H1 (cell line): ENCODE measurements around the gene SHROOM3. TPM values are rescaled to one million over a fixed set of nuclear protein-coding genes. Genes with fewer than 3 reads are reported as not detected.

ENCODE experiments used
- CTCF ChIA-PET: fragments of 300-600 bp; sonication (Branson Sonifier 250); formaldehyde crosslinking; loops from one replicate; lab custom pipeline; 2021; ENCODE audit not compliant: partially characterized antibody; lab: Charles Lee
- POLR2A ChIA-PET: fragments of 300-600 bp; sonication (Branson Sonifier 250); formaldehyde crosslinking; loops from one replicate; lab custom pipeline; 2021; ENCODE audit warnings: inconsistent platforms; ENCODE audit not compliant: partially characterized antibody; lab: Charles Lee
- DNase-seq, 2 experiments: peaks; one replicate each; pipeline versions ENCODE4 v3.0.0 to v3.0.0-alpha.2; 2010 to 2022; ENCODE audit warnings: low spot score in 2 of 2, low read depth in 1 of 2, mixed read lengths in 1 of 2
- FAIRE-seq: peaks from 2 replicates; lab custom pipeline; 2011; peaks lifted over from hg19 to GRCh38; lab: Jason Lieb, UNC
- H2AFZ ChIP-seq: 2 replicates; pipeline ENCODE4 v1.8.1; 2012; ENCODE audit warnings: low read length, inconsistent platforms
- H2AK5ac ChIP-seq: 2 replicates; pipeline ENCODE4 v1.6.1; 2013; ENCODE audit warnings: low read depth, low read length
- H2BK120ac ChIP-seq: replicated peaks from 2 replicates; pipeline ENCODE3; 2013; ENCODE audit warnings: low read depth, low read length, inconsistent platforms
- H2BK12ac ChIP-seq: 2 replicates; pipeline ENCODE4 v1.6.1; 2013; ENCODE audit warnings: low read depth, low read length
- H2BK15ac ChIP-seq: 2 replicates; pipeline ENCODE4 v1.6.1; 2013; ENCODE audit warnings: low read length
- H2BK20ac ChIP-seq: 2 replicates; pipeline ENCODE4 v1.6.1; 2013; ENCODE audit warnings: low read length
- H2BK5ac ChIP-seq: 2 replicates; pipeline ENCODE4 v1.6.1; 2013; ENCODE audit warnings: low read depth, low read length
- H3K14ac ChIP-seq: 2 replicates; pipeline ENCODE4 v1.6.1; 2013; ENCODE audit warnings: inconsistent platforms; ENCODE audit not compliant: insufficient read length
- H3K18ac ChIP-seq: 2 replicates; pipeline ENCODE4 v1.6.1; 2013; ENCODE audit warnings: low read length; ENCODE audit errors: extremely low read depth
- H3K23ac ChIP-seq: 2 replicates; pipeline ENCODE4 v1.6.1; 2013; ENCODE audit warnings: inconsistent platforms; ENCODE audit not compliant: insufficient read length
- H3K23me2 ChIP-seq: 2 replicates; pipeline ENCODE4 v1.6.1; 2013; ENCODE audit warnings: low read depth, low read length
- H3K27ac ChIP-seq: 2 replicates; pipeline ENCODE4 v1.6.1; 2011; ENCODE audit warnings: low read depth, low read length, inconsistent platforms
- H3K27me3 ChIP-seq, 4 experiments: replicated peaks in 1 of 4; 1 replicate in 1 of 4; 2 replicates in 3 of 4; pipeline versions ENCODE4 v1.6.1 to v1.8.1; 2011 to 2013; ENCODE audit warnings: low read length in 3 of 4, mild to moderate bottlenecking in 3 of 4, inconsistent platforms in 2 of 4, mixed read lengths in 2 of 4, moderate library complexity in 1 of 4; ENCODE audit not compliant: control insufficient read depth in 3 of 4, insufficient read depth in 3 of 4; ENCODE audit errors: extremely low read depth in 1 of 4
- H3K36me3 ChIP-seq, 4 experiments: 2 replicates each; pipeline versions ENCODE4 v1.6.1 to v1.8.1; 2011 to 2013; ENCODE audit warnings: mild to moderate bottlenecking in 4 of 4, low read length in 3 of 4, moderate library complexity in 2 of 4, control low read depth in 1 of 4, inconsistent platforms in 1 of 4; ENCODE audit not compliant: insufficient read depth in 4 of 4, control insufficient read depth in 2 of 4
- H3K4ac ChIP-seq: replicated peaks from 2 replicates; pipeline ENCODE3; 2013; ENCODE audit warnings: low read length, low read depth, mixed read lengths, inconsistent platforms; ENCODE audit not compliant: insufficient read length
- H3K4me1 ChIP-seq, 4 experiments: replicated peaks in 1 of 4; 1 replicate in 1 of 4; 2 replicates in 3 of 4; pipeline versions ENCODE4 v1.6.1 to v1.8.1; 2011 to 2013; ENCODE audit warnings: low read length in 3 of 4, inconsistent platforms in 2 of 4, mixed read lengths in 1 of 4; ENCODE audit not compliant: insufficient read depth in 4 of 4, control insufficient read depth in 3 of 4
- H3K4me2 ChIP-seq, 2 experiments: 2 replicates each; pipeline versions ENCODE4 v1.6.1 to v1.8.1; 2011 to 2013; ENCODE audit warnings: low read depth in 2 of 2, low read length in 2 of 2, control low read depth in 1 of 2, inconsistent platforms in 1 of 2, mild to moderate bottlenecking in 1 of 2; ENCODE audit not compliant: insufficient read depth in 1 of 2
- H3K4me3 ChIP-seq, 4 experiments: fragments of 200-600, 300-600 bp in 1 of 4; sonication (generic), shearing (Covaris generic), sonication (Bioruptor Twin) in 1 of 4; 2 replicates each; pipeline versions ENCODE4 v1.5.1 to v1.8.1; 2011 to 2016; ENCODE audit warnings: low read length in 4 of 4, low read depth in 3 of 4, control low read depth in 2 of 4, inconsistent platforms in 2 of 4, mild to moderate bottlenecking in 2 of 4, mixed read lengths in 1 of 4, moderate library complexity in 1 of 4; ENCODE audit not compliant: insufficient read depth in 2 of 4; ENCODE audit errors: extremely low read depth in 1 of 4
- H3K56ac ChIP-seq: replicated peaks from 2 replicates; pipeline ENCODE3; 2013; ENCODE audit warnings: low read depth, mild to moderate bottlenecking, mixed read lengths, low read length, inconsistent platforms; ENCODE audit not compliant: insufficient read length
- H3K79me1 ChIP-seq: 2 replicates; pipeline ENCODE4 v1.6.1; 2013; ENCODE audit warnings: low read depth, low read length, control low read depth
- H3K79me2 ChIP-seq, 2 experiments: 2 replicates each; pipeline versions ENCODE4 v1.6.1 to v1.8.1; 2012 to 2013; ENCODE audit warnings: low read length in 2 of 2, mild to moderate bottlenecking in 2 of 2, inconsistent platforms in 1 of 2; ENCODE audit not compliant: insufficient read depth in 2 of 2, control insufficient read depth in 1 of 2
- H3K9ac ChIP-seq, 4 experiments: replicated peaks in 1 of 4; 1 replicate in 1 of 4; 2 replicates in 3 of 4; pipeline versions ENCODE4 v1.6.1 to v1.8.1; 2011 to 2013; ENCODE audit warnings: low read depth in 3 of 4, low read length in 3 of 4, control low read depth in 2 of 4, mild to moderate bottlenecking in 2 of 4, moderate library complexity in 2 of 4, inconsistent platforms in 1 of 4; ENCODE audit errors: extremely low read depth in 1 of 4
- H3K9me3 ChIP-seq, 2 experiments: 2 replicates each; pipeline versions ENCODE4 v1.6.1 to v1.8.1; 2012 to 2013; ENCODE audit warnings: mild to moderate bottlenecking in 2 of 2, moderate library complexity in 2 of 2, control low read depth in 1 of 2, inconsistent platforms in 1 of 2, low read depth in 1 of 2, low read length in 1 of 2, mixed read lengths in 1 of 2; ENCODE audit not compliant: insufficient read depth in 2 of 2
- H4K20me1 ChIP-seq, 2 experiments: replicated peaks in 1 of 2; 2 replicates each; pipeline versions ENCODE3 to v1.8.1; 2011 to 2013; ENCODE audit warnings: inconsistent platforms in 2 of 2, low read length in 2 of 2, mild to moderate bottlenecking in 1 of 2; ENCODE audit not compliant: insufficient read depth in 2 of 2, control insufficient read depth in 1 of 2
- H4K5ac ChIP-seq: 2 replicates; pipeline ENCODE4 v1.6.1; 2013; ENCODE audit warnings: low read length, low read depth, mixed read lengths, inconsistent platforms; ENCODE audit not compliant: insufficient read length
- H4K8ac ChIP-seq: 2 replicates; pipeline ENCODE4 v1.8.0; 2013; ENCODE audit warnings: mild to moderate bottlenecking, moderate library complexity, low read length, inconsistent platforms; ENCODE audit not compliant: insufficient read depth; ENCODE audit errors: extremely low read depth
- H4K91ac ChIP-seq: replicated peaks from 2 replicates; pipeline ENCODE3; 2013; ENCODE audit warnings: low read length, mixed read lengths, inconsistent platforms; ENCODE audit not compliant: insufficient read length
- CEBPB ChIP-seq: IDR thresholded peaks from 2 replicates; pipeline ENCODE4 v1.6.1; 2012; ENCODE audit warnings: low read depth, low read length
- RAD21 ChIP-seq, 2 experiments: IDR thresholded peaks in 1 of 2; conservative IDR thresholded peaks in 1 of 2; 2 replicates each; pipeline ENCODE4 v1.6.1; 2011; ENCODE audit warnings: low read depth in 2 of 2, low read length in 2 of 2, improper control_type of control experiment in 1 of 2, inconsistent platforms in 1 of 2, mild to moderate bottlenecking in 1 of 2, moderate library complexity in 1 of 2
- WGBS, 2 experiments: shearing (Covaris generic) in 1 of 2; methylation state at CpG; one replicate each; pipeline versions ENCODE4 v1.1.6 to v1.1.7; 2013 to 2015; ENCODE audit warnings: low lambda C conversion rate in 2 of 2, mixed read lengths in 2 of 2, inconsistent platforms in 1 of 2, low coverage in 1 of 2, missing lambda C conversion rate in 1 of 2; ENCODE audit not compliant: insufficient replicate concordance in 2 of 2, insufficient coverage in 1 of 2, insufficient read length in 1 of 2; ENCODE audit errors: extremely low coverage in 1 of 2, missing lambda C conversion rate in 1 of 2; 5-methylcytosine and 5-hydroxymethylcytosine counted together
- polyA plus RNA-seq, 7 experiments: library from polyadenylated mRNA; depleted of rRNA in 3 of 7; stranded (reverse) in 5 of 7; unstranded in 2 of 7; fragments of >200 nt in 5 of 7; fragments of 200-250 nt in 2 of 7; gene quantifications; 1 replicate in 5 of 7; 2 replicates in 1 of 7; 4 replicates in 1 of 7; pipeline versions ENCODE4 v1.2.1 to v1.2.3, GENCODE V29; 2011 to 2013; ENCODE audit warnings: missing spikeins in 2 of 7, mixed read lengths in 2 of 7
- total RNA-seq: library from RNA; stranded (reverse); fragmentation: NEBNext Ultra II Directional; extraction: Animal tissue kit (Norgen Biotek cat#: 25700); gene quantifications from 2 replicates; pipeline ENCODE4 v1.2.1, GENCODE V29; 2021

Gene SHROOM3
- total and polyA plus RNA-seq, 2 of the 8 experiments (the other 6 are each of a cell fraction or from before 2014, with no cell fraction given), result 15.8 to 34.0 TPM

GRCh38 chr4:76809594-76810305, 374.7 kb downstream of the SHROOM3 start:
- DNase-seq, result no peak
- CTCF ChIA-PET, result interaction anchor here (0.7 to 2.6 kb wide), 6 partner anchors 11 to 138 kb away, joined by 3 to 7 read pairs (median 3); no protein-coding TSS in a partner anchor
- no peak for FAIRE-seq

More at GRCh38 chr4:76809594-76810305, 374.7 kb downstream of the SHROOM3 start:
- H4K8ac ChIP-seq, result no peak overlapping the region; the same call in 1 of the 2 replicates
- no peak overlapping the region for H2AFZ ChIP-seq
- H3K18ac ChIP-seq, result no peak overlapping the region
- no peak overlapping the region for H2BK12ac ChIP-seq
- H3K36me3 ChIP-seq, result no peaks in the 10 kb centered on the region; a peak in 1 of 8 replicates
- H3K79me2 ChIP-seq, result no peaks in the 10 kb centered on the region
- H2BK20ac ChIP-seq, result no peak overlapping the region
- H3K4me2 ChIP-seq, result no peak overlapping the region
- H3K14ac ChIP-seq, result no peak overlapping the region
- no peak overlapping the region for H4K5ac ChIP-seq
- no peak overlapping the region for H2BK15ac ChIP-seq
- no peaks in the 10 kb centered on the region; a peak in 1 of 7 replicates for H3K27me3 ChIP-seq
- no peak overlapping the region; a peak in 1 of 7 replicates for H3K9ac ChIP-seq
- no peak overlapping the region for H3K4ac ChIP-seq
- H3K79me1 ChIP-seq, result no peaks in the 10 kb centered on the region
- H4K20me1 ChIP-seq, result no peaks in the 10 kb centered on the region
- H3K23ac ChIP-seq, result no peak overlapping the region
- H2BK5ac ChIP-seq, result no peak overlapping the region
- no peak overlapping the region for H2AK5ac ChIP-seq
- peaks cover 5 to 7% of the 10 kb centered on the region in 2 experiments; a peak in 3 of 4 replicates for H3K9me3 ChIP-seq
- no peak overlapping the region for H3K27ac ChIP-seq
- H3K56ac ChIP-seq, result no peak overlapping the region
- H3K23me2 ChIP-seq, result no peaks in the 10 kb centered on the region
- TF ChIP-seq RAD21 (IDR thresholded peaks at IDR 0.05 in 1 of 2, conservative IDR thresholded peaks at IDR 0.05 in 1 of 2; ENCODE audit: low read depth in 2 of 2, low read length in 2 of 2) (0 out of 4 replicates have a peak, but pooled peaks of 1 of the 2 experiments have one; percentile 9), CEBPB (no peak)
- TF ChIP-seq, all 59 proteins: peak for 1
- H3K4me1 ChIP-seq, result peaks cover 0 to 4% (median 0%) of the 10 kb centered on the region in 4 experiments; a peak in 3 of 7 replicates
- H4K91ac ChIP-seq, result no peak overlapping the region
- POLR2A ChIA-PET, result no interaction called here
- WGBS, 2 experiments, result 91% methylated on average over 10 of the region's 10 CpGs; no CpG with 5 or more reads in 1 of the 2 experiments
- no peak overlapping the region for H2BK120ac ChIP-seq
- no peak overlapping the region for H3K4me3 ChIP-seq
